ENCODE measurements around the gene RERE.
A peak's percentile ranks its signal among the peaks of the same experiment; 100 is the strongest.

The RERE gene

GRCh38 chr1:8662380-8663072 lies 154.9 kb downstream of the RERE start:
- H3K4me3 ChIP-seq (ENCODE audit: low read depth, low read length), result no peak overlapping the region
- no peak for DNase-seq (ENCODE audit: low read depth)

GRCh38 chr1:8661185-8662110 lies 156.0 kb downstream of the RERE start:
- H3K4me3 ChIP-seq (ENCODE audit: low read depth, low read length), result no peak overlapping the region
- peak; percentile 60 for DNase-seq (ENCODE audit: low read depth)

- H3K4me3 ChIP-seq (ENCODE audit: low read depth, low read length), result no peak overlapping the region
- peak; percentile 90 for DNase-seq (ENCODE audit: low read depth)
These were observed 157.0 kb downstream of the RERE start for GRCh38 chr1:8660411-8660828.

GRCh38 chr1:8659593-8659992 lies 157.8 kb downstream of the RERE start:
- no peak for DNase-seq (ENCODE audit: low read depth)
- no peak overlapping the region for H3K4me3 ChIP-seq (ENCODE audit: low read depth, low read length)

- no peak for DNase-seq (ENCODE audit: low read depth)
These were observed 163.6 kb downstream of the RERE start for GRCh38 chr1:8653878-8654277.

GRCh38 chr1:8652467-8653046 lies 164.9 kb downstream of the RERE start:
- DNase-seq (ENCODE audit: low read depth), result no peak
- no peak overlapping the region for H3K4me3 ChIP-seq (ENCODE audit: low read depth, low read length)

More at GRCh38 chr1:8653878-8654277, 163.6 kb downstream of the RERE start:
- no peak overlapping the region for H3K4me3 ChIP-seq (ENCODE audit: low read depth, low read length)

GRCh38 chr1:8651962-8652361 lies 165.5 kb downstream of the RERE start:
- H3K4me3 ChIP-seq (ENCODE audit: low read depth, low read length), result no peak overlapping the region
- DNase-seq (ENCODE audit: low read depth), result no peak

- H3K4me3 ChIP-seq (ENCODE audit: low read depth, low read length), result no peak overlapping the region
- DNase-seq (ENCODE audit: low read depth), result no peak
These were observed 166.1 kb downstream of the RERE start for GRCh38 chr1:8651236-8651890.

GRCh38 chr1:8649875-8650274 lies 167.6 kb downstream of the RERE start:
- no peak for DNase-seq (ENCODE audit: low read depth)
- no peak overlapping the region for H3K4me3 ChIP-seq (ENCODE audit: low read depth, low read length)

GRCh38 chr1:8649027-8649426 lies 168.4 kb downstream of the RERE start:
- DNase-seq (ENCODE audit: low read depth), result no peak

GRCh38 chr1:8646996-8647395 lies 170.4 kb downstream of the RERE start:
- no peak for DNase-seq (ENCODE audit: low read depth)
- no peak overlapping the region for H3K4me3 ChIP-seq (ENCODE audit: low read depth, low read length)

More at GRCh38 chr1:8649027-8649426, 168.4 kb downstream of the RERE start:
- H3K4me3 ChIP-seq (ENCODE audit: low read depth, low read length), result no peak overlapping the region

- DNase-seq (ENCODE audit: low read depth), result no peak
These were observed 171.3 kb downstream of the RERE start for GRCh38 chr1:8646189-8646588.

GRCh38 chr1:8643542-8644536 lies 173.6 kb downstream of the RERE start:
- DNase-seq (ENCODE audit: low read depth), result no peak

More at GRCh38 chr1:8646189-8646588, 171.3 kb downstream of the RERE start:
- no peak overlapping the region for H3K4me3 ChIP-seq (ENCODE audit: low read depth, low read length)

GRCh38 chr1:8642114-8642513 lies 175.3 kb downstream of the RERE start:
- H3K4me3 ChIP-seq (ENCODE audit: low read depth, low read length), result no peak overlapping the region
- no peak for DNase-seq (ENCODE audit: low read depth)

More at GRCh38 chr1:8643542-8644536, 173.6 kb downstream of the RERE start:
- H3K4me3 ChIP-seq (ENCODE audit: low read depth, low read length), result no peak overlapping the region

GRCh38 chr1:8641377-8641997 lies 176.0 kb downstream of the RERE start:
- no peak for DNase-seq (ENCODE audit: low read depth)

GRCh38 chr1:8640950-8641349 lies 176.5 kb downstream of the RERE start:
- H3K4me3 ChIP-seq (ENCODE audit: low read depth, low read length), result no peak overlapping the region
- DNase-seq (ENCODE audit: low read depth), result no peak

More at GRCh38 chr1:8641377-8641997, 176.0 kb downstream of the RERE start:
- H3K4me3 ChIP-seq (ENCODE audit: low read depth, low read length), result no peak overlapping the region

- H3K4me3 ChIP-seq (ENCODE audit: low read depth, low read length), result no peak overlapping the region
- DNase-seq (ENCODE audit: low read depth), result no peak
These were observed 178.3 kb downstream of the RERE start for GRCh38 chr1:8639148-8639547.
